K562 (cell line): ENCODE data around the gene ASPHD2. TPM values are rescaled to one million over a fixed set of nuclear protein-coding genes. Genes with fewer than 3 reads are reported as not detected.

Experiments
- ATAC-seq: fragments of 200-7000 bp; cut with Tn5 transposase; 3 replicates; pipeline ENCODE4 v1.9.1; 2020; ENCODE audit warnings: moderate library complexity
- BruUV-seq: library from RNA; stranded (reverse); fragments of 400-500 nt; replicated peaks from 2 replicates; lab custom pipeline; 2021; lab: Mats Ljungman, UMichigan
- CTCF ChIA-PET: fragments of 300-600 bp; formaldehyde crosslinking; extraction: SDS; loops from one replicate; lab custom pipeline; 2021; ENCODE audit warnings: low intra/inter-chr PET ratio; lab: Yijun Ruan, JAX
- POLR2A ChIA-PET: fragments of 300-600, 350-650 bp; sonication (Branson Sonifier 250); formaldehyde crosslinking; extraction: SDS; loops from one replicate; lab custom pipeline; 2021; ENCODE audit warnings: antibody characterized with exemption, inconsistent platforms; lab: Yijun Ruan, JAX
- DNase-seq, 4 experiments: peaks; one replicate each; pipeline versions ENCODE4 v3.0.0 to v3.0.0-alpha.2; 2011 to 2018; ENCODE audit warnings: low spot score in 3 of 4, mixed read lengths in 3 of 4; ENCODE audit errors: extremely low read depth in 1 of 4
- FAIRE-seq: peaks from 2 replicates; lab custom pipeline; 2011; peaks lifted over from hg19 to GRCh38; lab: Jason Lieb, UNC
- H2AFZ ChIP-seq: 2 replicates; pipeline ENCODE4 v1.6.0; 2011; ENCODE audit warnings: low read depth, low read length, control low read depth, inconsistent platforms
- H3K27ac ChIP-seq: fragments of 200-600 bp; 3 replicates; pipeline ENCODE4 v1.8.0; 2011; ENCODE audit warnings: low read depth, mild to moderate bottlenecking, control low read depth, inconsistent platforms, low read length, moderate library complexity, mixed read lengths; ENCODE audit errors: extremely low read depth
- H3K27me3 ChIP-seq, 2 experiments: fragments of 300-600 bp in 1 of 2; 2 replicates in 1 of 2; 3 replicates in 1 of 2; pipeline versions ENCODE4 v1.6.0 to v1.8.0; 2011; ENCODE audit warnings: inconsistent platforms in 2 of 2, low read length in 2 of 2, mild to moderate bottlenecking in 1 of 2, mixed read lengths in 1 of 2, moderate library complexity in 1 of 2; ENCODE audit not compliant: control insufficient read depth in 2 of 2, insufficient read depth in 2 of 2
- H3K36me3 ChIP-seq: fragments of 300-600 bp; 3 replicates; pipeline ENCODE4 v1.8.0; 2011; ENCODE audit warnings: mild to moderate bottlenecking, low read length, inconsistent platforms; ENCODE audit not compliant: control insufficient read depth, insufficient read depth
- H3K4me1 ChIP-seq, 2 experiments: fragments of 200-600 bp in 1 of 2; replicated peaks in 1 of 2; 2 replicates in 1 of 2; 3 replicates in 1 of 2; pipeline versions ENCODE4 v1.5.1 to v1.8.0; 2011; ENCODE audit warnings: inconsistent platforms in 2 of 2, low read length in 2 of 2, mild to moderate bottlenecking in 1 of 2, mixed read lengths in 1 of 2, moderate library complexity in 1 of 2; ENCODE audit not compliant: control insufficient read depth in 2 of 2, insufficient read depth in 2 of 2
- H3K4me2 ChIP-seq: 2 replicates; pipeline ENCODE4 v1.6.1; 2011; ENCODE audit warnings: low read length, control low read depth, inconsistent platforms, mixed read lengths; ENCODE audit not compliant: insufficient read depth
- H3K4me3 ChIP-seq: fragments of 200-600 bp; sonication (generic), shearing (Covaris generic); 2 replicates; pipeline ENCODE4 v1.5.1; 2016; ENCODE audit warnings: control low read depth, inconsistent platforms
- H3K79me2 ChIP-seq: fragments of 200-600 bp; 3 replicates; pipeline ENCODE4 v1.8.0; 2011; ENCODE audit warnings: low read length, inconsistent platforms; ENCODE audit not compliant: control insufficient read depth, insufficient read depth
- H3K9ac ChIP-seq, 2 experiments: 2 replicates each; pipeline versions ENCODE4 v1.6.0 to v1.6.1; 2011; ENCODE audit warnings: low read depth in 2 of 2, low read length in 2 of 2, control low read depth in 1 of 2, inconsistent platforms in 1 of 2, mild to moderate bottlenecking in 1 of 2, mixed read lengths in 1 of 2; ENCODE audit not compliant: insufficient read depth in 1 of 2
- H3K9me1 ChIP-seq: one replicate; pipeline ENCODE4 v1.6.0; 2011; ENCODE audit warnings: inconsistent platforms, mild to moderate bottlenecking, low read length, moderate library complexity; ENCODE audit not compliant: control insufficient read depth, insufficient read depth
- H3K9me3 ChIP-seq: replicated peaks from 2 replicates; pipeline ENCODE4 v1.5.1; 2011; ENCODE audit warnings: low read depth, low read length, inconsistent platforms; ENCODE audit not compliant: control insufficient read depth, insufficient read depth
- H4K20me1 ChIP-seq: replicated peaks from 2 replicates; pipeline ENCODE4 v1.6.1; 2011; ENCODE audit warnings: low read length, inconsistent platforms, mixed read lengths; ENCODE audit not compliant: control insufficient read depth, insufficient read depth
- CEBPB ChIP-seq: fragments of 450-650 bp; IDR thresholded peaks from 2 replicates; pipeline ENCODE4 v1.6.1; 2016; ENCODE audit warnings: missing genetic modification characterization, missing compliant biosample characterization
- HNRNPLL ChIP-seq: fragments of 200-400 bp; formaldehyde crosslinking; IDR thresholded peaks from 2 replicates; pipeline ENCODE4 v1.6.1; 2017; ENCODE audit warnings: low read length, low read depth, mild to moderate bottlenecking; ENCODE audit not compliant: poor library complexity, severe bottlenecking
- JUND ChIP-seq, 2 experiments: IDR thresholded peaks; 2 replicates in 1 of 2; 3 replicates in 1 of 2; pipeline ENCODE4 v1.6.1; 2011; ENCODE audit warnings: borderline replicate concordance in 2 of 2, low read depth in 2 of 2, low read length in 2 of 2, improper control_type of control experiment in 1 of 2, missing biosample characterization in 1 of 2, missing genetic modification characterization in 1 of 2, missing genetic modification reagents in 1 of 2
- MED1 ChIP-seq: sonication (generic); formaldehyde crosslinking; IDR thresholded peaks from 2 replicates; pipeline ENCODE4 v1.8.1; 2023; ENCODE audit warnings: missing genetic modification reagents, borderline replicate concordance
- NR4A1 ChIP-seq, 2 experiments: fragments of 250-450 bp in 1 of 2; fragments of 450-650 bp in 1 of 2; sonication (Bioruptor Pico) in 1 of 2; IDR thresholded peaks; 2 replicates each; pipeline versions ENCODE4 v1.4.0 to v1.6.1; 2016 to 2020; ENCODE audit warnings: mild to moderate bottlenecking in 2 of 2, missing compliant biosample characterization in 1 of 2, missing genetic modification characterization in 1 of 2, moderate library complexity in 1 of 2
- SMAD2 ChIP-seq: fragments of 150-350 bp; IDR thresholded peaks from 2 replicates; pipeline ENCODE4 v1.6.1; 2014; ENCODE audit warnings: low read depth, mild to moderate bottlenecking, low read length
- TEAD4 ChIP-seq, 2 experiments: sonication (generic) in 1 of 2; formaldehyde crosslinking in 1 of 2; IDR thresholded peaks; 2 replicates each; pipeline versions ENCODE4 v1.6.1 to v1.8.0; 2012 to 2022; ENCODE audit warnings: borderline replicate concordance in 1 of 2, inconsistent platforms in 1 of 2, low read length in 1 of 2, mild to moderate bottlenecking in 1 of 2, missing genetic modification reagents in 1 of 2
- ZBTB7A ChIP-seq: IDR thresholded peaks from 2 replicates; pipeline ENCODE4 v1.6.1; 2011; ENCODE audit warnings: low read depth, mild to moderate bottlenecking, low read length, moderate library complexity, borderline replicate concordance; ENCODE audit not compliant: control insufficient read depth
- ZNF133 ChIP-seq: fragments of 250-450 bp; sonication (Bioruptor Pico); IDR thresholded peaks from 2 replicates; pipeline ENCODE4 v1.4.0; 2020; ENCODE audit warnings: mild to moderate bottlenecking
- ZNF444 ChIP-seq: fragments of 250-450 bp; sonication (Bioruptor Pico); IDR thresholded peaks from 2 replicates; pipeline ENCODE4 v1.4.0; 2020; ENCODE audit warnings: mild to moderate bottlenecking, moderate library complexity
- WGBS: fragments of 100-300 bp; shearing (Covaris generic); methylation state at CpG from one replicate; pipeline ENCODE4 v1.1.6; 2016; ENCODE audit warnings: low coverage, mixed read lengths; ENCODE audit not compliant: insufficient coverage; ENCODE audit errors: missing lambda C conversion rate; 5-methylcytosine and 5-hydroxymethylcytosine counted together
- in situ Hi-C: fragments of 300-500 bp; cut with MboI; formaldehyde crosslinking; loops from 4 replicates; pipeline ENCODE4 v1.15.0; 2018; ENCODE audit warnings: inconsistent platforms, mixed read lengths
- intact Hi-C: fragments of 100-400 bp; cut with micrococcal nuclease; formaldehyde crosslinking; loops from 2 replicates; pipeline ENCODE4 v1.14.2; 2022
- polyA plus RNA-seq, 8 experiments: library from polyadenylated mRNA; depleted of rRNA in 4 of 8; stranded (reverse) in 5 of 8; unstranded in 3 of 8; fragments of >200 nt; fragmentation: Nextera tagmentation in 2 of 8; fragmentation: Illumina TruSeq in 1 of 8; extraction: Ambion mirVana in 2 of 8; extraction: Trizol in 1 of 8; gene quantifications; 2 replicates each; pipeline versions ENCODE4 v1.2.1 to v1.2.3, GENCODE V29; 2011 to 2014; ENCODE audit warnings: inconsistent platforms in 1 of 8, missing spikeins in 1 of 8
- total RNA-seq, 7 experiments: library from RNA; depleted of rRNA in 6 of 7; stranded (reverse); fragments of >200 nt in 6 of 7; fragmentation: Illumina TruSeq in 2 of 7; extraction: Trizol in 2 of 7; gene quantifications; 2 replicates each; pipeline versions ENCODE4 v1.2.1 to v1.2.3, GENCODE V29; 2011 to 2021; ENCODE audit warnings: low replicate concordance in 1 of 7
- TF ChIP-seq, protein P1 (sequence below): sonication (generic); formaldehyde crosslinking; IDR thresholded peaks from 2 replicates; pipeline ENCODE4 v1.8.0; 2022; ENCODE audit warnings: mild to moderate bottlenecking, missing genetic modification reagents

The ASPHD2 gene
- total and polyA plus RNA-seq, 9 of the 15 experiments (the other 6 are each of a cell fraction or from before 2014, with no cell fraction given) = 0.18 to 0.64 (median 0.36) TPM

DNA sequence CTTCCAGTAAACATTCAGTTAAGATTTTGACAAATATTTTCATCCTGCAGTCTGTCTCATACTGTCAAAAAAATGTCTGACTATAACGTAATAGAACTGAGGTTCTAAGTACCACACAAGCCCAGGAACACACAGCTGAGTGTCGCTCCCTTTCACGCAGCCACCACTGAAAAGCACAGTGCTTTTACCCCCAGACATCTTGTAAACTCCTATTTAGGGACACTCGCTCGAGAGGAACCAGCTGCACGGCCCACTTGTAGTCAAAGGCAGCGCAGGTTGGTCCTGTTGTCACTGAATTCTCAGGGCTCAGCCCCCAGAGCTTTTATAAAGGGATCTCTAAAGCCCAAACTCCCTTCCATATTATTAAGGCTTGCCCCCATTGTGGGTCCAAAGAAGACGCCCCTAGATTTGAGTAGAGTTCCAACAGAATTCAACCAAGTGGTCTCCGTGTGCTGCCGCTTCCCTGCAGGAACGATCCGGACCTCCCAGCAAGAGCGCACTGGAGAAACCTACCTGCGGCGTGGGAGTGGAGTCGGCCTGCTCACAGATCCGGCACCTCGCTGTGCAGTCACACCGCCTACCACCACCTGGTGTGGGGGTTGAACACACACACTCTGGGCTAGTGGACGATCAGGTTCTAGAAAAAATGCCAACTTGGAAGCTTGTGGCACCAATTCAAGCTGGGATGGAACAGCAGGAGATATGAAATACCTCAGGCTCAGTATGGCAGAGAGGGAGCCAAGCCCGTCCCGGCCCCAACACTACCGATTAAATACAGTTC lies 23.4 kb downstream of the ASPHD2 start:
- BruUV-seq = no TSS peak
- no peak overlapping the region for H3K27ac ChIP-seq
- intact Hi-C loops = no loop called here
- H3K36me3 ChIP-seq = peaks cover 40% of the 10 kb centered on the region; the same call in 2 of the 3 replicates
- WGBS = 91% methylated on average over 21 of the region's 23 CpGs
- H4K20me1 ChIP-seq = no peaks in the 10 kb centered on the region
- no peak for DNase-seq
- H3K79me2 ChIP-seq = no peaks in the 10 kb centered on the region
- FAIRE-seq = no peak
- POLR2A ChIA-PET = no interaction called here
- ATAC-seq = no peak
- H3K4me3 ChIP-seq = no peak overlapping the region
- no peak overlapping the region for H3K4me2 ChIP-seq
- no peaks in the 10 kb centered on the region for H3K9me1 ChIP-seq
- H2AFZ ChIP-seq = no peak overlapping the region
- in situ Hi-C loops = no loop called here
- H3K9me3 ChIP-seq = no peaks in the 10 kb centered on the region
- H3K9ac ChIP-seq = no peak overlapping the region
- CTCF ChIA-PET = no interaction called here
- TF ChIP-seq CEBPB = no peak
- TF ChIP-seq HNRNPLL = no peak
- TF ChIP-seq ZNF133 (CRISPR knock-in tag) = no peak
- no peak for TF ChIP-seq ZNF444 (CRISPR knock-in tag)
- no peak for TF ChIP-seq ZBTB7A
- no peak for TF ChIP-seq MED1
- TF ChIP-seq SMAD2 = no peak
- TF ChIP-seq TEAD4 (IDR thresholded peaks at IDR 0.05; ENCODE audit: low read length) = no peak
- TF ChIP-seq TEAD4 (CRISPR knock-in tag; IDR thresholded peaks at IDR 0.05; ENCODE audit: borderline replicate concordance) = no peak
- no peak for TF ChIP-seq NR4A1 (CRISPR knock-in tag; IDR thresholded peaks at IDR 0.05)
- no peak for TF ChIP-seq NR4A1 (tag; IDR thresholded peaks at IDR 0.05)
- no peak for TF ChIP-seq JUND (IDR thresholded peaks at IDR 0.05; ENCODE audit: borderline replicate concordance, low read depth, low read length)
- no peak for TF ChIP-seq JUND (tag; IDR thresholded peaks at IDR 0.05; ENCODE audit: borderline replicate concordance, low read depth, low read length)
- TF ChIP-seq, protein P1, sequence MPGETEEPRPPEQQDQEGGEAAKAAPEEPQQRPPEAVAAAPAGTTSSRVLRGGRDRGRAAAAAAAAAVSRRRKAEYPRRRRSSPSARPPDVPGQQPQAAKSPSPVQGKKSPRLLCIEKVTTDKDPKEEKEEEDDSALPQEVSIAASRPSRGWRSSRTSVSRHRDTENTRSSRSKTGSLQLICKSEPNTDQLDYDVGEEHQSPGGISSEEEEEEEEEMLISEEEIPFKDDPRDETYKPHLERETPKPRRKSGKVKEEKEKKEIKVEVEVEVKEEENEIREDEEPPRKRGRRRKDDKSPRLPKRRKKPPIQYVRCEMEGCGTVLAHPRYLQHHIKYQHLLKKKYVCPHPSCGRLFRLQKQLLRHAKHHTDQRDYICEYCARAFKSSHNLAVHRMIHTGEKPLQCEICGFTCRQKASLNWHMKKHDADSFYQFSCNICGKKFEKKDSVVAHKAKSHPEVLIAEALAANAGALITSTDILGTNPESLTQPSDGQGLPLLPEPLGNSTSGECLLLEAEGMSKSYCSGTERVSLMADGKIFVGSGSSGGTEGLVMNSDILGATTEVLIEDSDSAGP (CRISPR knock-in tag) = no peak
- H3K27me3 ChIP-seq = no peaks in the 10 kb centered on the region
- H3K4me1 ChIP-seq = no peaks in the 10 kb centered on the region; a peak in 2 of 5 replicates
